Peyer's patch (tissue), 4 donors: ENCODE measurements around the gene VMO1. TPM values are rescaled to one million over a fixed set of nuclear protein-coding genes. Genes with fewer than 3 reads are reported as not detected.
A peak's percentile ranks its signal among the peaks of the same experiment; 100 is the strongest.

Experiments used
- DNase-seq, 3 donors: peaks; one replicate each; pipeline ENCODE4 v3.0.0-alpha.2; 2017 to 2019
- H3K27ac ChIP-seq, 4 donors: fragments of 200-600 bp; sonication (generic); one replicate each; pipeline ENCODE4 v1.5.1; 2016 to 2019
- H3K27me3 ChIP-seq, 2 donors: fragments of 200-600 bp; sonication (generic); one replicate each; pipeline ENCODE4 v1.5.1; 2019
- H3K36me3 ChIP-seq, 3 donors: fragments of 200-600 bp; sonication (generic); one replicate each; pipeline ENCODE4 v1.5.1; 2016 to 2019
- H3K4me1 ChIP-seq, 4 donors: fragments of 200-600 bp; sonication (generic); one replicate each; pipeline ENCODE4 v1.5.1; 2016 to 2019
- H3K4me3 ChIP-seq, 4 donors: fragments of 200-600 bp; sonication (generic); 1 replicate in 3 of 4; 2 replicates in 1 of 4; pipeline ENCODE4 v1.5.1; 2016 to 2019; ENCODE audit warnings: mild to moderate bottlenecking in 1 of 4
- H3K9me3 ChIP-seq, 4 donors: fragments of 200-600 bp; sonication (generic); one replicate each; pipeline ENCODE4 v1.5.1; 2016 to 2019; ENCODE audit warnings: mild to moderate bottlenecking in 1 of 4
- POLR2A ChIP-seq, 2 donors: fragments of 450-650 bp; IDR thresholded peaks; one replicate each; pipeline ENCODE4 v1.5.1; 2017; ENCODE audit warnings: antibody characterized with exemption in 2 of 2, mild to moderate bottlenecking in 2 of 2, moderate library complexity in 2 of 2
- total RNA-seq, 4 donors: library from RNA; depleted of rRNA; stranded (reverse); fragments of >200 nt; gene quantifications; one replicate each; pipeline ENCODE4 v1.1.0, GENCODE V29; 2016
- TF ChIP-seq, protein P1 (sequence below), 6 experiments: fragments of 450-650 bp in 4 of 6; fragments of 200-600 bp in 2 of 6; sonication (generic) in 1 of 6; IDR thresholded peaks; one replicate each; pipeline ENCODE4 v1.5.1; 2017 to 2019; ENCODE audit warnings: antibody characterized with exemption in 6 of 6, mild to moderate bottlenecking in 3 of 6, moderate library complexity in 1 of 6

Gene VMO1
- total RNA-seq, 4 donors from 2014 or later: 3.8 TPM; not detected in 3

DNA sequence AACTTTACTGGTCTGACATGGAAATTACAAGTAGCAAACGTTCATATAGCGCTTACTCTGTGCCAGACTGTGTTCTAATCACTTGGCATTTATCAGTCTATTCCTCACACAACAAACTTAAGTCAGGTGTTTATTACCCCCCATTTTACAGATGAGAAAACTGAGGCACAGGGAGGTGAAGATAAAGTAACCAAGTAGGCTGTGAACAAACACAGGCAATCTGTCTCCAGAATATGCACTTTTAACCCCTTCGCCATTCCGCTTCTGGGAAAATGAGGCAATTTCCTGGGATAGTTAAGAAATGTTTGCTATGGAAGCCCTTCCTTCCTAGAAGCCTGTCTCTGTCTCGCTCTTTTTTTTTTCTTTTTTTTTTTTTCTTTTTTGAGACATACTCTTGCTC is 34.2 kb downstream of the VMO1 start:
- H3K27ac ChIP-seq: no peak overlapping the region
- H3K36me3 ChIP-seq: no peaks in the 10 kb centered on the region
- no peak overlapping the region for H3K4me3 ChIP-seq
- TF ChIP-seq, protein P1, sequence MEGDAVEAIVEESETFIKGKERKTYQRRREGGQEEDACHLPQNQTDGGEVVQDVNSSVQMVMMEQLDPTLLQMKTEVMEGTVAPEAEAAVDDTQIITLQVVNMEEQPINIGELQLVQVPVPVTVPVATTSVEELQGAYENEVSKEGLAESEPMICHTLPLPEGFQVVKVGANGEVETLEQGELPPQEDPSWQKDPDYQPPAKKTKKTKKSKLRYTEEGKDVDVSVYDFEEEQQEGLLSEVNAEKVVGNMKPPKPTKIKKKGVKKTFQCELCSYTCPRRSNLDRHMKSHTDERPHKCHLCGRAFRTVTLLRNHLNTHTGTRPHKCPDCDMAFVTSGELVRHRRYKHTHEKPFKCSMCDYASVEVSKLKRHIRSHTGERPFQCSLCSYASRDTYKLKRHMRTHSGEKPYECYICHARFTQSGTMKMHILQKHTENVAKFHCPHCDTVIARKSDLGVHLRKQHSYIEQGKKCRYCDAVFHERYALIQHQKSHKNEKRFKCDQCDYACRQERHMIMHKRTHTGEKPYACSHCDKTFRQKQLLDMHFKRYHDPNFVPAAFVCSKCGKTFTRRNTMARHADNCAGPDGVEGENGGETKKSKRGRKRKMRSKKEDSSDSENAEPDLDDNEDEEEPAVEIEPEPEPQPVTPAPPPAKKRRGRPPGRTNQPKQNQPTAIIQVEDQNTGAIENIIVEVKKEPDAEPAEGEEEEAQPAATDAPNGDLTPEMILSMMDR (IDR thresholded peaks at IDR 0.05): no peak
- TF ChIP-seq POLR2A (IDR thresholded peaks at IDR 0.05): no peak
- H3K9me3 ChIP-seq: no peaks in the 10 kb centered on the region
- no peak for DNase-seq
- no peaks in the 10 kb centered on the region for H3K4me1 ChIP-seq
- no peaks in the 10 kb centered on the region for H3K27me3 ChIP-seq

DNA sequence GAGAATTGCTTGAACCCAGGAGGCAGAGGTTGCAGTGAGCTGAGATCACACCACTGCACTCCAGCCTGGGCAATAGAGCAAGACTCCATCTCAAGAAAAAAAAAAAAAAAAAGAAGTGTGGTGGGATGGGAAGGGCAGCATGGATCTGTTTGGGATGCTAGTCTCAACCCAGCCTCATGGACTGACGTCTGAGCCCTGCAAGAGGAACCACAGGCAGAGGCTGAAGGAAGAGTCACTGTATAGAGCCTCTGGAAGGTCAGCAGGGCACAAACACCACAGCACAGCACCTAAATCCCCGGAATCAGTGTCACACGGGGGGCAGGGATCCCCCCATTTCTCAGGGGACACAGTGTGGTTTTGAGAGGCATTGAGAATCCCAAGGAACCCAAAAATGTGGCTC is 35.6 kb downstream of the VMO1 start:
- Histone ChIP-seq H3K27me3 (peaks cover 0 to 2% of the 10 kb centered on the region in 2 donors), H3K27ac (no peak overlapping the region), H3K4me1 (peaks cover 0 to 2% (median 0%) of the 10 kb centered on the region in 4 donors), H3K36me3 (no peaks in the 10 kb centered on the region), H3K4me3 (no peak overlapping the region), H3K9me3 (no peaks in the 10 kb centered on the region)
- no peak for DNase-seq
- TF ChIP-seq, protein P1 (IDR thresholded peaks at IDR 0.05): no peak
- TF ChIP-seq POLR2A (IDR thresholded peaks at IDR 0.05): no peak

DNA sequence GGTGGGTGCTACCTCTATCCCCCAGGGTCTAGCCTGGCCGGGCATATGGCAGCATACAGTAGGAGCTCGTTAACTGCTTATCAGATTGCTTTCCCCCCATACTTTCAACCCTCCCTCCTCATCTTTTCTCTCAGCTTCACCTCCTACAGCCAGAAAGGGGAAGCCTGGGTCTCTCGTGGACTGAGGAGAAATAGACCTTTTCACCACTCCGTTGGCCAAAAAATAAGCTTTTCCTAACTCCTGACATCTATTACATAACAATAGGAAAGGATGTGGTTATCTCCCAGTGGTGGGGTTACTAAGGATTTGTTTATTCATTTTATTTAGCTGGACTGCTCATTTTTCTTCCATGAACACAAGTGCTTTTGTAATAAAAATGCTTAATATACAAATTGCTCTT is 37.5 kb downstream of the VMO1 start:
- H3K4me3 ChIP-seq: no peak overlapping the region
- peaks cover 0 to 9% (median 0%) of the 10 kb centered on the region in 4 donors for H3K4me1 ChIP-seq
- H3K36me3 ChIP-seq: no peaks in the 10 kb centered on the region
- no peak overlapping the region for H3K27ac ChIP-seq
- no peak for TF ChIP-seq POLR2A (IDR thresholded peaks at IDR 0.05)
- TF ChIP-seq, protein P1 (IDR thresholded peaks at IDR 0.05): no peak
- DNase-seq: no peak
- H3K9me3 ChIP-seq: no peaks in the 10 kb centered on the region
- peaks cover 0 to 3% of the 10 kb centered on the region in 2 donors for H3K27me3 ChIP-seq

DNA sequence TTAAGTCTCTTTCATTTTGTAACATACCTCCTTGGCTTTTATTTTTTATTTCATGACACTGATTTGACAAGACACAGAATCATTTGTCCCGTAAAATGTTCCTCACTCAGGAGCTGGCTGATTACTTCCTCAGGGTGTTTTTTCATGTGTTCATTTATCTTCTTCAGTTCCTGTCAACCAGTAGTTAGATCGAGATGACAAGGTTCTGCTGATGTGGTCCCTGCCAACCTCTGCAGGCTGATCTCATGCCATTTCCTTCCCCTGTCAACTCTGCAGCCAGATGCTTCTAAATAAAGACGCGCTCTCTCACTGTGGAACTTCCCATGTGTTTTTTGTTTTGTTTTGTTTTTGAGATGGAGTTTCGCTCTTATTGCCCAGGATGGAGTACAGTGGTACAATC is 38.3 kb downstream of the VMO1 start:
- no peak for DNase-seq

DNA sequence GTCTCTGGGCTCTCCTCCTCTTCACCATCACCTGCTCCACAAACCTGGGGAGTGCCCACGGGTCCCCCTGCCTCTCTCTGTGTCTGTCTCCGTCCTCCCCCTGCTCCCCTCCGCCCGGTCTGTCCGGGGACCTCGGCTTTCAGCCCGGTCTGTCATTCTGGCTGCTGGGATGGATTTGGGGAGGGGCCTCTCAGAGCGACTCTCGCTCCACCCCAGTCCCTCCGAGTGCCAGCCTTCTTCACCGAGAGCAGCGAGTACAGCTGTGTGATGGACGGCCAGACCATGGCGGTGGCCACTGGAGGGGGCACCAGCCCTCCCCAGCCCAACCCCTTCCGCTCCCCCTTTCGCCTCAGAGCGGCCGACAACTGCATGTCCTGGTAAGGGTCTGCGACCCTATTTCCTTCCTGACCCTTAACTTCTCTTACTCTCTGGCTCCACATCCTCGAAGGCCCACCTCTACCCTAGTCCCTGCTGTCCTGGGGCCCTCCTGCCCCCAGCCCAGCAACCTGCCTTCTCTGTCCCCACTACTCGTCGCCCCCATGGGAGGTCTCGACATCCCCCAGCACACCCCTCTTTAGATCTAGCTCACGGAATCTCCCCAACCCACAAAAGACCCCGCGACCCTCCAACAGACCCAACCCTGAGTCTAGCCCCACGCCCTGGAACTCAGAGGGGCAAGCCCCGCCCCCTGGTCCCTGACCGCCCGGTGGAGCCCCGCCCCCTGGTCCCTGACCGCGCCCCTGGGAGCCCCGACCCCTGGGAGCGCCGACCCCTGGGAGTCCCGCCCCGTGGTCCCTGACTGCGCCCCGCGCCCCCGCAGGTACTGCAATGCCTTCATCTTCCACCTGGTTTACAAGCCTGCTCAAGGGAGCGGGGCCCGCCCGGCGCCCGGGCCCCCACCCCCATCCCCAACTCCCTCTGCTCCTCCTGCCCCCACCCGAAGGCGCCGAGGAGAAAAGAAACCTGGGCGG is 40.9 kb downstream of the VMO1 start:
- H3K27me3 ChIP-seq: peaks cover 0 to 3% of the 10 kb centered on the region in 2 donors
- H3K36me3 ChIP-seq: no peaks in the 10 kb centered on the region
- no peaks in the 10 kb centered on the region for H3K9me3 ChIP-seq
- H3K27ac ChIP-seq: no peak overlapping the region
- no peak for DNase-seq
- peak overlapping the region in 1 of 4 donors; percentile 5 for H3K4me3 ChIP-seq
- TF ChIP-seq, protein P1 (IDR thresholded peaks at IDR 0.05): no peak
- TF ChIP-seq POLR2A (IDR thresholded peaks at IDR 0.05): no peak
- H3K4me1 ChIP-seq: peaks cover 0 to 9% (median 0%) of the 10 kb centered on the region in 4 donors

More for the DNA sequence above, 38.3 kb downstream of the VMO1 start:
- H3K4me1 ChIP-seq: peaks cover 0 to 9% (median 0%) of the 10 kb centered on the region in 4 donors
- H3K9me3 ChIP-seq: no peaks in the 10 kb centered on the region
- H3K36me3 ChIP-seq: no peaks in the 10 kb centered on the region
- H3K27me3 ChIP-seq: peaks cover 0 to 3% of the 10 kb centered on the region in 2 donors
- TF ChIP-seq, protein P1 (IDR thresholded peaks at IDR 0.05): no peak
- no peak for TF ChIP-seq POLR2A (IDR thresholded peaks at IDR 0.05)
- H3K4me3 ChIP-seq: no peak overlapping the region
- H3K27ac ChIP-seq: no peak overlapping the region
